ENCODE results near the gene SAMD4B. TPM values are rescaled to one million over a fixed set of nuclear protein-coding genes. Genes with fewer than 3 reads are reported as not detected.

Gene SAMD4B
- total and polyA plus RNA-seq, 9 of the 15 experiments (the other 6 are each of a cell fraction or from before 2014, with no cell fraction given): 3.4 to 90.5 (median 38.0) TPM

DNA sequence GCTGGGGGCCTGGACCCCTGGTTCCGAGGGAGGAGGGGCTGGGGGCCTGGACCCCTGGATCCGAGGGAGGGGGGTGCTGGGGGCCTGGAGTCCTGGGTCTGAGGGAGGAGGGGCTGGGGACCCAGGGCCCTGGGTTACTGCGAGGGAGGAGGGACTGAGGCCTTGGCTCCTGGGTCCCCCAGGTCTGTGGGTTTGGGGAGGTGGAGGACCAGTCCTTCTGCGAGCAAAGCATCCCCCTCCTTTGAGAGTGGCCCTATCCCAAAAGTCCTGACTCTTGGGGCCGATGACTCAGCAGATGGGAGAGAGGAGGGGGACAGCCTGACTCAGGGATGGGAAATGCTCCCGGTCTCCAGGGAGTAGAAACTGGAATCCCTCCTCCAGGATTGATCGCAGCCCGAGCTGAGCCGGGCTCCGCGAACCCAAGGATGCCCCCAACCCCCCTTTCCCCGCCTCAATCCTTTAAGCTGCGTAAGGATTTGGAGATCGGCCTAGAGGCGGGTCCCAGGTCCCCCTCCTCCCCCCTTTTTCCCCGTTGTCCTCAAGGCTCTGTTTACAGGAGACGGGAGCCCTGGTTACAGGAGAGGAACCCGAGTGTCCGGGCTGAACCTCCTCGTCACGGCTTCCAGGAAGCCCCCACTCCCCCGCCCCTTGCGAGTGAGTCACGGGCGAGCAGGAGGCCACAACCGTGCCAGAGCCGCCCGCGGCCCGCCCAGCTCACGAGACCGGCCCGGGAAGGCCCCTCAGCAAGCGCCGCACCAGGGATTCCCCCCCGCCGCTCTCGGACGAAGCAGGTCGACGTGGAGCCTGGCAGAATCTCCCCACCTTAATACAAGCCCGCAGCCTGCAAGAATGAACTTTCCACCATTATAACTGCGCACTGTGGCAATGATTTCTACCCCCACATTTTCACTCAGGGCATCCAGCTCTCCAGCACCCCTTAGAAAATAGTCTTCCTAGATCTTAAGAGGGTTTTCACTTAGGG, 61.4 kb downstream of the SAMD4B start (continued):
- TF ChIP-seq XRCC3 (IDR thresholded peaks at IDR 0.05): no peak
- TF ChIP-seq TBP (optimal IDR thresholded peaks at IDR 0.05; ENCODE audit: low read depth, low read length): no peak
- TF ChIP-seq, protein P1, sequence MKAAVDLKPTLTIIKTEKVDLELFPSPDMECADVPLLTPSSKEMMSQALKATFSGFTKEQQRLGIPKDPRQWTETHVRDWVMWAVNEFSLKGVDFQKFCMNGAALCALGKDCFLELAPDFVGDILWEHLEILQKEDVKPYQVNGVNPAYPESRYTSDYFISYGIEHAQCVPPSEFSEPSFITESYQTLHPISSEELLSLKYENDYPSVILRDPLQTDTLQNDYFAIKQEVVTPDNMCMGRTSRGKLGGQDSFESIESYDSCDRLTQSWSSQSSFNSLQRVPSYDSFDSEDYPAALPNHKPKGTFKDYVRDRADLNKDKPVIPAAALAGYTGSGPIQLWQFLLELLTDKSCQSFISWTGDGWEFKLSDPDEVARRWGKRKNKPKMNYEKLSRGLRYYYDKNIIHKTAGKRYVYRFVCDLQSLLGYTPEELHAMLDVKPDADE (conservative IDR thresholded peaks at IDR 0.05; ENCODE audit: control insufficient read depth, low read depth, low read length): peak; percentile 64; the same call in 1 of the 2 replicates
- TF ChIP-seq ZNF707 (CRISPR knock-in tag; conservative IDR thresholded peaks at IDR 0.05): no peak
- peak; percentile 31; the same call in 1 of the 2 replicates for TF ChIP-seq RNF2 (IDR thresholded peaks at IDR 0.05)
- TF ChIP-seq, protein P2, sequence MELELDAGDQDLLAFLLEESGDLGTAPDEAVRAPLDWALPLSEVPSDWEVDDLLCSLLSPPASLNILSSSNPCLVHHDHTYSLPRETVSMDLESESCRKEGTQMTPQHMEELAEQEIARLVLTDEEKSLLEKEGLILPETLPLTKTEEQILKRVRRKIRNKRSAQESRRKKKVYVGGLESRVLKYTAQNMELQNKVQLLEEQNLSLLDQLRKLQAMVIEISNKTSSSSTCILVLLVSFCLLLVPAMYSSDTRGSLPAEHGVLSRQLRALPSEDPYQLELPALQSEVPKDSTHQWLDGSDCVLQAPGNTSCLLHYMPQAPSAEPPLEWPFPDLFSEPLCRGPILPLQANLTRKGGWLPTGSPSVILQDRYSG (tag; conservative IDR thresholded peaks at IDR 0.05; ENCODE audit: low read depth): no peak
- TF ChIP-seq ZNF316 (IDR thresholded peaks at IDR 0.05): peak; percentile 88
- no peak for TF ChIP-seq NR3C1 (CRISPR knock-in tag; IDR thresholded peaks at IDR 0.05)
- TF ChIP-seq NUFIP1 (IDR thresholded peaks at IDR 0.05; ENCODE audit: partially characterized antibody): no peak
- no peak for TF ChIP-seq TGIF2 (CRISPR knock-in tag; IDR thresholded peaks at IDR 0.05)
- TF ChIP-seq, protein P3, sequence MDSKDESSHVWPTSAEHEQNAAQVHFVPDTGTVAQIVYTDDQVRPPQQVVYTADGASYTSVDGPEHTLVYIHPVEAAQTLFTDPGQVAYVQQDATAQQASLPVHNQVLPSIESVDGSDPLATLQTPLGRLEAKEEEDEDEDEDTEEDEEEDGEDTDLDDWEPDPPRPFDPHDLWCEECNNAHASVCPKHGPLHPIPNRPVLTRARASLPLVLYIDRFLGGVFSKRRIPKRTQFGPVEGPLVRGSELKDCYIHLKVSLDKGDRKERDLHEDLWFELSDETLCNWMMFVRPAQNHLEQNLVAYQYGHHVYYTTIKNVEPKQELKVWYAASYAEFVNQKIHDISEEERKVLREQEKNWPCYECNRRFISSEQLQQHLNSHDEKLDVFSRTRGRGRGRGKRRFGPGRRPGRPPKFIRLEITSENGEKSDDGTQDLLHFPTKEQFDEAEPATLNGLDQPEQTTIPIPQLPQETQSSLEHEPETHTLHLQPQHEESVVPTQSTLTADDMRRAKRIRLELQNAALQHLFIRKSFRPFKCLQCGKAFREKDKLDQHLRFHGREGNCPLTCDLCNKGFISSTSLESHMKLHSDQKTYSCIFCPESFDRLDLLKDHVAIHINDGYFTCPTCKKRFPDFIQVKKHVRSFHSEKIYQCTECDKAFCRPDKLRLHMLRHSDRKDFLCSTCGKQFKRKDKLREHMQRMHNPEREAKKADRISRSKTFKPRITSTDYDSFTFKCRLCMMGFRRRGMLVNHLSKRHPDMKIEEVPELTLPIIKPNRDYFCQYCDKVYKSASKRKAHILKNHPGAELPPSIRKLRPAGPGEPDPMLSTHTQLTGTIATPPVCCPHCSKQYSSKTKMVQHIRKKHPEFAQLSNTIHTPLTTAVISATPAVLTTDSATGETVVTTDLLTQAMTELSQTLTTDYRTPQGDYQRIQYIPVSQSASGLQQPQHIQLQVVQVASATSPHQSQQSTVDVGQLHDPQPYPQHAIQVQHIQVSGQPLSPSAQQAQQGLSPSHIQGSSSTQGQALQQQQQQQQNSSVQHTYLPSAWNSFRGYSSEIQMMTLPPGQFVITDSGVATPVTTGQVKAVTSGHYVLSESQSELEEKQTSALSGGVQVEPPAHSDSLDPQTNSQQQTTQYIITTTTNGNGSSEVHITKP (IDR thresholded peaks at IDR 0.05; ENCODE audit: partially characterized antibody): peak; percentile 98
- peak; percentile 26; the same call in 1 of the 2 replicates for TF ChIP-seq SNIP1 (IDR thresholded peaks at IDR 0.05; ENCODE audit: low read depth)
- no peak for TF ChIP-seq FOS (IDR thresholded peaks at IDR 0.05; ENCODE audit: extremely low read depth, insufficient read length)
- no peak for TF ChIP-seq NR2C2 (CRISPR knock-in tag; IDR thresholded peaks at IDR 0.05)
- TF ChIP-seq NR2C2 (tag; IDR thresholded peaks at IDR 0.05): no peak
- TF ChIP-seq CHCHD3 (CRISPR knock-in tag; IDR thresholded peaks at IDR 0.05): no peak
- 0 out of 2 replicates have a peak, but pooled peaks have one; percentile 24 for TF ChIP-seq ZNF589 (CRISPR knock-in tag; IDR thresholded peaks at IDR 0.05; ENCODE audit: low read depth)
- no peak for TF ChIP-seq TEAD2 (tag; IDR thresholded peaks at IDR 0.05)

Measured in K562 (cell line).